ENCODE results near the gene HSPD1. TPM values are rescaled to one million over a fixed set of nuclear protein-coding genes. Genes with fewer than 3 reads are reported as not detected.

Gene HSPD1
- total and polyA plus RNA-seq, 9 of the 15 experiments (the other 6 are each of a cell fraction or from before 2014, with no cell fraction given), result 398 to 1,014 (median 622) TPM

- no peak for TF ChIP-seq ZFP36 (IDR thresholded peaks at IDR 0.05; ENCODE audit: low read depth, low read length, partially characterized antibody)
Measured at GRCh38 chr2:197515739-197516392, 16.2 kb upstream of the HSPD1 start, which contains the start of gene MOB4 (continued).

DNA sequence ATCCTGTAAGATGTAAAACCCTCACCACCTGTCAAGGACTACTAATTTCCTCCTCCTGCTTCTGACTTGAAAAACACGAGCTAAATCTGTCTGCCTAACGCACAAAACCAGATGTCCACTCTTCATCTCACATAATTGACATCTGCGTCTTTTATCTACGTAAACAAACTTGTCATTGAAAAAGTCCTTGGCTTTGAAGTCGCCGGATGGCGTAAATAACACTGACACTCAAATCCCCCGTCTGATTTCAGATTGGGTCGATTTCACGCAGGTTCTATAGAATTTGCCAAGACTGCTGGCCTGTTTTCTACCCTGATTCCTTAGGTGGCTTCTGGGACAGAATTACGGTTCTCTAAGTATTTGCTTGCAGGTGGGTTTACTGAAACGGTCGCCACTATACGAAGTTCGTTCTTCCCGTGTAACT lies 15.7 kb upstream of the HSPD1 start:
- Histone ChIP-seq H3K27ac (ENCODE audit: extremely low read depth, low read depth, low read length) (peak overlapping the region; percentile 89), H3K9ac (ENCODE audit: insufficient read depth in 1 of 2, low read depth in 2 of 2, low read length in 2 of 2) (peak overlapping the region; percentile 83 to 99), H3K4me3 (peak overlapping the region; percentile 92), H2AFZ (ENCODE audit: low read depth, low read length) (peak overlapping the region; percentile 93), H3K27me3 (ENCODE audit: control insufficient read depth in 2 of 2, insufficient read depth in 2 of 2, low read length in 2 of 2) (no peaks in the 10 kb centered on the region), H3K4me1 (replicated peaks in 1 of 2; ENCODE audit: control insufficient read depth in 2 of 2, insufficient read depth in 2 of 2, low read length in 2 of 2) (peaks cover 14 to 24% of the 10 kb centered on the region in 2 experiments; a peak in 4 of 5 replicates), H3K79me2 (ENCODE audit: control insufficient read depth, insufficient read depth, low read length) (peaks cover 46% of the 10 kb centered on the region), H3K9me3 (replicated peaks; ENCODE audit: control insufficient read depth, insufficient read depth, low read depth, low read length) (no peaks in the 10 kb centered on the region; the same call in 1 of the 2 replicates), H3K9me1 (ENCODE audit: control insufficient read depth, insufficient read depth, low read length) (no peaks in the 10 kb centered on the region), H4K20me1 (replicated peaks; ENCODE audit: control insufficient read depth, insufficient read depth, low read length) (no peaks in the 10 kb centered on the region), H3K36me3 (ENCODE audit: control insufficient read depth, insufficient read depth, low read length) (peaks cover 1% of the 10 kb centered on the region; the same call in 1 of the 3 replicates), H3K4me2 (ENCODE audit: insufficient read depth, low read length) (peak overlapping the region; percentile 91)
- intact Hi-C loops (cut with micrococcal nuclease), result loop anchor here (2.0 kb wide), 1 partner anchor 15 kb away; the partner anchor contains the start of gene HSPE1
- BruUV-seq (replicated peaks), result TSS peak; percentile 94
- DNase-seq (ENCODE audit: extremely low read depth in 1 of 4, low spot score in 3 of 4) (peak in 2 of 4 experiments; percentile 10 to 41), ATAC-seq (no peak; the same call in 2 of the 3 replicates), FAIRE-seq (peak; percentile 48)
- ChIA-PET CTCF (ENCODE audit: low intra/inter-chr PET ratio) (no interaction called here), POLR2A (interaction anchor here (1.3 to 3.5 kb wide), 3 partner anchors 15 to 37 kb away, joined by 3 to 34 read pairs (median 4); partner anchors contain the start of genes HSPD1 and HSPE1)
- in situ Hi-C loops (cut with MboI), result no loop called here
- 0% methylated on average over 16 of the region's 16 CpGs for WGBS (ENCODE audit: insufficient coverage, low coverage, missing lambda C conversion rate)
- peak; percentile 8; the same call in 1 of the 2 replicates for TF ChIP-seq TCF3 (CRISPR knock-in tag; IDR thresholded peaks at IDR 0.05)
- no peak for TF ChIP-seq ZNF561 (CRISPR knock-in tag; conservative IDR thresholded peaks at IDR 0.05)
- TF ChIP-seq SMARCA4 (IDR thresholded peaks at IDR 0.05), result no peak
- TF ChIP-seq SFPQ (IDR thresholded peaks at IDR 0.05; ENCODE audit: low read depth, low read length), result no peak
- no peak for TF ChIP-seq POLR3G (IDR thresholded peaks at IDR 0.05; ENCODE audit: extremely low read depth, insufficient read length, insufficient replicate concordance)
- TF ChIP-seq, protein P1, sequence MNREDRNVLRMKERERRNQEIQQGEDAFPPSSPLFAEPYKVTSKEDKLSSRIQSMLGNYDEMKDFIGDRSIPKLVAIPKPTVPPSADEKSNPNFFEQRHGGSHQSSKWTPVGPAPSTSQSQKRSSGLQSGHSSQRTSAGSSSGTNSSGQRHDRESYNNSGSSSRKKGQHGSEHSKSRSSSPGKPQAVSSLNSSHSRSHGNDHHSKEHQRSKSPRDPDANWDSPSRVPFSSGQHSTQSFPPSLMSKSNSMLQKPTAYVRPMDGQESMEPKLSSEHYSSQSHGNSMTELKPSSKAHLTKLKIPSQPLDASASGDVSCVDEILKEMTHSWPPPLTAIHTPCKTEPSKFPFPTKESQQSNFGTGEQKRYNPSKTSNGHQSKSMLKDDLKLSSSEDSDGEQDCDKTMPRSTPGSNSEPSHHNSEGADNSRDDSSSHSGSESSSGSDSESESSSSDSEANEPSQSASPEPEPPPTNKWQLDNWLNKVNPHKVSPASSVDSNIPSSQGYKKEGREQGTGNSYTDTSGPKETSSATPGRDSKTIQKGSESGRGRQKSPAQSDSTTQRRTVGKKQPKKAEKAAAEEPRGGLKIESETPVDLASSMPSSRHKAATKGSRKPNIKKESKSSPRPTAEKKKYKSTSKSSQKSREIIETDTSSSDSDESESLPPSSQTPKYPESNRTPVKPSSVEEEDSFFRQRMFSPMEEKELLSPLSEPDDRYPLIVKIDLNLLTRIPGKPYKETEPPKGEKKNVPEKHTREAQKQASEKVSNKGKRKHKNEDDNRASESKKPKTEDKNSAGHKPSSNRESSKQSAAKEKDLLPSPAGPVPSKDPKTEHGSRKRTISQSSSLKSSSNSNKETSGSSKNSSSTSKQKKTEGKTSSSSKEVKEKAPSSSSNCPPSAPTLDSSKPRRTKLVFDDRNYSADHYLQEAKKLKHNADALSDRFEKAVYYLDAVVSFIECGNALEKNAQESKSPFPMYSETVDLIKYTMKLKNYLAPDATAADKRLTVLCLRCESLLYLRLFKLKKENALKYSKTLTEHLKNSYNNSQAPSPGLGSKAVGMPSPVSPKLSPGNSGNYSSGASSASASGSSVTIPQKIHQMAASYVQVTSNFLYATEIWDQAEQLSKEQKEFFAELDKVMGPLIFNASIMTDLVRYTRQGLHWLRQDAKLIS (CRISPR knock-in tag; IDR thresholded peaks at IDR 0.05), result 0 out of 2 replicates have a peak, but pooled peaks have one; percentile 37
- TF ChIP-seq ZMIZ1 (IDR thresholded peaks at IDR 0.05; ENCODE audit: low read depth in 2 of 2, low read length in 2 of 2), result no peak
- TF ChIP-seq KLF10 (CRISPR knock-in tag; IDR thresholded peaks at IDR 0.05), result no peak
- TF ChIP-seq CBFA2T3 (IDR thresholded peaks at IDR 0.05), result peak; percentile 61

Measured in K562 (cell line).